NCI-H524 treated with DMSO at 0.1 percent for 48 hours (cell line): ENCODE results near the gene FAAH.

Source experiments
- DNase-seq: peaks from one replicate; lab custom pipeline; 2025; lab: John Stamatoyannopoulos, UW

FAAH gene

GRCh38 chr1:46401154-46401913 is 7.2 kb downstream of the FAAH start:
- DNase-seq: no peak

GRCh38 chr1:46401964-46402626 is 8.0 kb downstream of the FAAH start:
- DNase-seq: no peak

GRCh38 chr1:46403916-46404315 is 9.8 kb downstream of the FAAH start:
- DNase-seq: no peak

- DNase-seq: no peak
Observed at GRCh38 chr1:46404482-46405196, 10.5 kb downstream of the FAAH start.

- DNase-seq: no peak
Observed at GRCh38 chr1:46405197-46405555, 11.1 kb downstream of the FAAH start.

- no peak for DNase-seq
Observed at GRCh38 chr1:46405724-46406123, 11.6 kb downstream of the FAAH start.

- no peak for DNase-seq
Observed at GRCh38 chr1:46406881-46407608, 12.9 kb downstream of the FAAH start.

- DNase-seq: no peak
Observed at GRCh38 chr1:46407636-46408035, 13.5 kb downstream of the FAAH start.

GRCh38 chr1:46408356-46409062 is 14.4 kb downstream of the FAAH start:
- DNase-seq: no peak

GRCh38 chr1:46409063-46409372 is 14.9 kb downstream of the FAAH start:
- no peak for DNase-seq

GRCh38 chr1:46410156-46411009 is 16.3 kb downstream of the FAAH start:
- no peak for DNase-seq

- DNase-seq: no peak
Observed at GRCh38 chr1:46411010-46411405, 16.9 kb downstream of the FAAH start.

- DNase-seq: no peak
Observed at GRCh38 chr1:46411601-46412341, 17.7 kb downstream of the FAAH start.

- DNase-seq: no peak
Observed at GRCh38 chr1:46412893-46413595, 18.9 kb downstream of the FAAH start.

- no peak for DNase-seq
Observed at GRCh38 chr1:46413596-46413985, 19.5 kb downstream of the FAAH start.

GRCh38 chr1:46415514-46415913 is 21.4 kb downstream of the FAAH start:
- DNase-seq: no peak

GRCh38 chr1:46418976-46419375 is 24.9 kb downstream of the FAAH start:
- DNase-seq: no peak

- DNase-seq: no peak
Observed at GRCh38 chr1:46420533-46420915, 26.4 kb downstream of the FAAH start.

- DNase-seq: no peak
Observed at GRCh38 chr1:46421739-46422138, 27.6 kb downstream of the FAAH start.
